ENCODE measurements around the gene AUP1. TPM values are rescaled to one million over a fixed set of nuclear protein-coding genes. Genes with fewer than 3 reads are reported as not detected.

AUP1 gene
- polyA plus RNA-seq, 2 of the 4 experiments (the other 2 are of a cell fraction), result 129 to 164 TPM

- POLR2A ChIA-PET, result no interaction called here
- ATAC-seq (no peak), FAIRE-seq (no peak), DNase-seq (ENCODE audit: low read depth in 1 of 2, low spot score in 1 of 2) (no peak)
- Histone ChIP-seq H3K4me3 (no peak overlapping the region), H3K27ac (no peak overlapping the region), H3K4me2 (no peak overlapping the region), H3K9me3 (no peaks in the 10 kb centered on the region), H3K4me1 (peaks cover 6% of the 10 kb centered on the region; the same call in 1 of the 3 replicates)
- WGBS (ENCODE audit: missing lambda C conversion rate), result 86% methylated on average over 72 of the region's 72 CpGs
- TF ChIP-seq GATA3 (IDR thresholded peaks at IDR 0.05; ENCODE audit: borderline replicate concordance) (no peak), PHF8 (IDR thresholded peaks at IDR 0.05; ENCODE audit: borderline replicate concordance, low read depth) (no peak), JUNB (IDR thresholded peaks at IDR 0.05) (no peak), FOSL2 (IDR thresholded peaks at IDR 0.05) (no peak), FOSL2 (CRISPR knock-in tag; IDR thresholded peaks at IDR 0.05) (no peak), ZNF302 (CRISPR knock-in tag; IDR thresholded peaks at IDR 0.05) (no peak), CEBPB (IDR thresholded peaks at IDR 0.05) (no peak), MYC (IDR thresholded peaks at IDR 0.05; ENCODE audit: borderline replicate concordance, low read length) (no peak), CHD4 (IDR thresholded peaks at IDR 0.05; ENCODE audit: borderline replicate concordance) (no peak), BCL3 (IDR thresholded peaks at IDR 0.05) (no peak), PBX3 (IDR thresholded peaks at IDR 0.05) (no peak), TFCP2L1 (CRISPR knock-in tag; IDR thresholded peaks at IDR 0.05) (no peak), HOXB13 (CRISPR knock-in tag; IDR thresholded peaks at IDR 0.05; ENCODE audit: low read depth) (no peak), KDM5A (IDR thresholded peaks at IDR 0.05) (no peak), HOXB5 (CRISPR knock-in tag; IDR thresholded peaks at IDR 0.05) (no peak)
- CTCF ChIA-PET, result interaction anchor here (0.6 to 1.7 kb wide), 2 partner anchors 10 to 33 kb away, joined by 3 to 8 read pairs; partner anchors contain the start of genes CCDC142 and TTC31
These were observed 13.4 kb downstream of the AUP1 start for GRCh38 chr2:74515981-74516633.

GRCh38 chr2:74515271-74515980 lies 14.1 kb downstream of the AUP1 start:
- CTCF ChIA-PET, result interaction anchor here (1.5 to 1.7 kb wide), 2 partner anchors 16 to 33 kb away, joined by 4 to 8 read pairs; partner anchors contain the start of genes CCDC142 and TTC31
- Histone ChIP-seq H3K4me1 (peaks cover 6% of the 10 kb centered on the region; the same call in 1 of the 3 replicates), H3K4me3 (no peak overlapping the region), H3K4me2 (no peak overlapping the region), H3K9me3 (no peaks in the 10 kb centered on the region), H3K27ac (no peak overlapping the region)
- POLR2A ChIA-PET, result no interaction called here
- FAIRE-seq (no peak), ATAC-seq (no peak), DNase-seq (ENCODE audit: low read depth in 1 of 2, low spot score in 1 of 2) (no peak)
- no peak for TF ChIP-seq SREBF2 (IDR thresholded peaks at IDR 0.05)
- no peak for TF ChIP-seq MYC (IDR thresholded peaks at IDR 0.05; ENCODE audit: borderline replicate concordance, low read length)
- no peak for TF ChIP-seq E2F6 (IDR thresholded peaks at IDR 0.05; ENCODE audit: borderline replicate concordance, low read depth)
- no peak for TF ChIP-seq SMC3 (IDR thresholded peaks at IDR 0.05)
- no peak for TF ChIP-seq GATA3 (IDR thresholded peaks at IDR 0.05; ENCODE audit: borderline replicate concordance)
- no peak for TF ChIP-seq HOXA7 (CRISPR knock-in tag; IDR thresholded peaks at IDR 0.05)
- TF ChIP-seq HEYL (CRISPR knock-in tag; IDR thresholded peaks at IDR 0.05), result no peak
- no peak for TF ChIP-seq ZSCAN20 (CRISPR knock-in tag; IDR thresholded peaks at IDR 0.05)
- TF ChIP-seq ATOH8 (CRISPR knock-in tag; IDR thresholded peaks at IDR 0.05; ENCODE audit: low read depth), result no peak
- TF ChIP-seq RFX5 (IDR thresholded peaks at IDR 0.05), result no peak
- TF ChIP-seq JUNB (IDR thresholded peaks at IDR 0.05), result no peak
- TF ChIP-seq RAD21 (conservative IDR thresholded peaks at IDR 0.05 in 1 of 2, IDR thresholded peaks at IDR 0.05 in 1 of 2), result no peak
- no peak for TF ChIP-seq JUN (IDR thresholded peaks at IDR 0.05)
- 95% methylated on average over 60 of the region's 60 CpGs for WGBS (ENCODE audit: missing lambda C conversion rate)

Measured in A549 (cell line).